Sigmoid colon (tissue), 7 donors: ENCODE data around the gene SIX1. TPM values are rescaled to one million over a fixed set of nuclear protein-coding genes. Genes with fewer than 3 reads are reported as not detected.

Source experiments
- DNase-seq: peaks from one replicate; pipeline ENCODE4 v3.0.0-alpha.2; 2019
- H3K27ac ChIP-seq, 4 donors: fragments of 200-600 bp; sonication (generic); one replicate each; pipeline ENCODE4 v1.5.1; 2016 to 2019; ENCODE audit warnings: mild to moderate bottlenecking in 1 of 4
- H3K27me3 ChIP-seq, 3 donors: fragments of 200-600 bp; sonication (generic); one replicate each; pipeline ENCODE4 v1.5.1; 2019; ENCODE audit warnings: mild to moderate bottlenecking in 1 of 3
- H3K36me3 ChIP-seq, 4 donors: fragments of 200-600 bp; sonication (generic); one replicate each; pipeline ENCODE4 v1.5.1; 2016 to 2019
- H3K4me1 ChIP-seq, 4 donors: fragments of 200-600 bp; sonication (generic); one replicate each; pipeline ENCODE4 v1.5.1; 2017 to 2019
- H3K4me3 ChIP-seq, 4 donors: fragments of 200-600 bp; sonication (generic); one replicate each; pipeline ENCODE4 v1.5.1; 2017 to 2019; ENCODE audit warnings: mild to moderate bottlenecking in 2 of 4, moderate library complexity in 1 of 4
- H3K9me3 ChIP-seq, 4 donors: fragments of 200-600 bp in 3 of 4; sonication (generic) in 3 of 4; one replicate each; pipeline versions ENCODE4 v1.5.1 to v1.6.1; 2013 to 2019
- EP300 ChIP-seq, 4 donors: sonication (generic); formaldehyde crosslinking; IDR thresholded peaks; one replicate each; pipeline ENCODE4 v1.6.1; 2017; ENCODE audit warnings: antibody characterized with exemption in 4 of 4
- POLR2A ChIP-seq, 2 donors: fragments of 450-650 bp; IDR thresholded peaks; one replicate each; pipeline ENCODE4 v1.6.1; 2016; ENCODE audit warnings: antibody characterized with exemption in 2 of 2, mild to moderate bottlenecking in 2 of 2, moderate library complexity in 2 of 2
- POLR2AphosphoS5 ChIP-seq, 4 donors: sonication (generic); formaldehyde crosslinking; IDR thresholded peaks; one replicate each; pipeline ENCODE4 v1.6.1; 2017; ENCODE audit warnings: antibody characterized with exemption in 4 of 4
- WGBS, 2 donors: extraction: QIAGEN DNeasy Blood & Tissue Kit; methylation state at CpG; one replicate each; pipeline ENCODE4 v1.1.7; 2013; 5-methylcytosine and 5-hydroxymethylcytosine counted together
- intact Hi-C: fragments of 100-400 bp; cut with DNase I; formaldehyde crosslinking; loops from one replicate; pipeline ENCODE4 v1.15.1; 2023
- polyA plus RNA-seq, 3 donors: library from polyadenylated mRNA; stranded (reverse); fragments of 200-250 nt; gene quantifications; one replicate each; pipeline ENCODE4 v1.2.3, GENCODE V29; 2013
- total RNA-seq, 4 donors: library from RNA; depleted of rRNA; stranded (reverse); fragments of >200 nt; gene quantifications; one replicate each; pipeline ENCODE4 v1.1.0, GENCODE V29; 2016
- TF ChIP-seq, protein P1 (sequence below), 4 experiments: fragments of 450-650 bp in 3 of 4; fragments of 200-600 bp in 1 of 4; IDR thresholded peaks; one replicate each; pipeline ENCODE4 v1.5.1; 2016 to 2019; ENCODE audit warnings: antibody characterized with exemption in 4 of 4, mild to moderate bottlenecking in 3 of 4, moderate library complexity in 2 of 4
- donor health status: healthy with polysubstance abuse.
- donor health status: Bipolar disorder and iron deficiency.
- donor health status: healthy.

Gene SIX1
- total and polyA plus RNA-seq, 7 donors: 0.01 to 0.71 TPM; not detected in 5

DNA sequence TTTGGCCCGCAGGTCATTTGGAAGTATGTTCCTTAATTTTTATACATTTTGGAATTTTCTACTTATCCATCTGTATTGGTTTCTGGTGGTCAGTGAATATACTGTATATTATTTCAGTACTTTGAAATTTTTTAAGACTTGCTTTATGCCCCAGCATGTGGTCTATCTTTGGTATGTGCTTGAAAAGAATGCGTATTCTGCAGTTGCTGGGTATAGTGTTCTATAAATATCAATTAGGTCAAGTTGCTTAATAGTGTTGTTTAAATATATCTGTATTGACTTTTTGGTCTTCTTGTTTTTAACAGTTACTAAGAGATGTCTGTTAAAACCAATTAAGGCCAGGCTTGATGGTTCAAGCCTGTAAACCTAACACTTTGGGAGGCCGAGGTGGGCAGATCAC, 21.7 kb upstream of the SIX1 start:
- Histone ChIP-seq H3K4me3 (no peak overlapping the region), H3K36me3 (no peaks in the 10 kb centered on the region), H3K27ac (no peak overlapping the region), H3K27me3 (no peaks in the 10 kb centered on the region), H3K4me1 (no peaks in the 10 kb centered on the region), H3K9me3 (no peaks in the 10 kb centered on the region)
- WGBS, 2 donors: 83 to 90% methylated on average over 3 of the region's 3 CpGs
- no peak for DNase-seq
- intact Hi-C loops: no loop called here
- TF ChIP-seq POLR2A (IDR thresholded peaks at IDR 0.05) (no peak), EP300 (IDR thresholded peaks at IDR 0.05) (no peak), POLR2AphosphoS5 (IDR thresholded peaks at IDR 0.05) (no peak)
- TF ChIP-seq, protein P1, sequence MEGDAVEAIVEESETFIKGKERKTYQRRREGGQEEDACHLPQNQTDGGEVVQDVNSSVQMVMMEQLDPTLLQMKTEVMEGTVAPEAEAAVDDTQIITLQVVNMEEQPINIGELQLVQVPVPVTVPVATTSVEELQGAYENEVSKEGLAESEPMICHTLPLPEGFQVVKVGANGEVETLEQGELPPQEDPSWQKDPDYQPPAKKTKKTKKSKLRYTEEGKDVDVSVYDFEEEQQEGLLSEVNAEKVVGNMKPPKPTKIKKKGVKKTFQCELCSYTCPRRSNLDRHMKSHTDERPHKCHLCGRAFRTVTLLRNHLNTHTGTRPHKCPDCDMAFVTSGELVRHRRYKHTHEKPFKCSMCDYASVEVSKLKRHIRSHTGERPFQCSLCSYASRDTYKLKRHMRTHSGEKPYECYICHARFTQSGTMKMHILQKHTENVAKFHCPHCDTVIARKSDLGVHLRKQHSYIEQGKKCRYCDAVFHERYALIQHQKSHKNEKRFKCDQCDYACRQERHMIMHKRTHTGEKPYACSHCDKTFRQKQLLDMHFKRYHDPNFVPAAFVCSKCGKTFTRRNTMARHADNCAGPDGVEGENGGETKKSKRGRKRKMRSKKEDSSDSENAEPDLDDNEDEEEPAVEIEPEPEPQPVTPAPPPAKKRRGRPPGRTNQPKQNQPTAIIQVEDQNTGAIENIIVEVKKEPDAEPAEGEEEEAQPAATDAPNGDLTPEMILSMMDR (IDR thresholded peaks at IDR 0.05): no peak

DNA sequence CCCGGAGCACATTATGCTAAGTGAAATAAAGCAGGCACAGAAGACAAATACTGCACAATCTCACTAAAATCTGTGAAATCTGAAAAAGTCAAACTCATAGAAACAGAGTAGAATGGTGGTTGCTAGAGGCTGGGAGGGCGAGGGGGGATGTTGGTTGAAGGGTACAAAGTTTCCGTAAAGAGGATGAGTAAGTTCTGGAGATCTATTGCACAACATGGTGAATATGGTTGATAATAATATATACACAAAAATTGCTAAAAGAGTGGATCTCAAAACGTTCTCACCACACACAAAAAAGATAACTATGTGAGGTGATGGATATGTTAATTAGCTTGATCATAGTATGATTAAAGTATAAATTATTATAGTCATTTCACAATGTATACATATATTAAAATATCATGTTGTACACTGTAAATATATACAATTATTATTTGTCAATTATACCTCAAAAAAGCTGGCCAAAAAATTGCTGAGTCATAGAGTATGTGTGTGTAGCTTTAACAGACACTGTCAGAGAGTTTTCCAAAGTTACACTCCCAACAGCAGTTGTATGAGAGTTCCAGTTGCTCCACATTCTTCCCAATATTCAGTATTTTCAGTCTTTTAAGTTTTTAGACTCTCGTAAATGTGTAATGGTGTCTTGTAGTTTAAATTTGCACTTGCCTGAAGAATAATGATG, 19.3 kb upstream of the SIX1 start:
- intact Hi-C loops: no loop called here
- Histone ChIP-seq H3K4me1 (no peaks in the 10 kb centered on the region), H3K36me3 (no peaks in the 10 kb centered on the region), H3K4me3 (no peak overlapping the region), H3K9me3 (no peaks in the 10 kb centered on the region), H3K27me3 (peaks cover 0 to 18% (median 12%) of the 10 kb centered on the region in 3 donors), H3K27ac (no peak overlapping the region)
- TF ChIP-seq POLR2AphosphoS5 (IDR thresholded peaks at IDR 0.05) (no peak), EP300 (IDR thresholded peaks at IDR 0.05) (no peak)
- TF ChIP-seq, protein P1 (IDR thresholded peaks at IDR 0.05): no peak
- DNase-seq: no peak
- 69 to 84% methylated on average over 5 of the region's 5 CpGs for WGBS, 2 donors

DNA sequence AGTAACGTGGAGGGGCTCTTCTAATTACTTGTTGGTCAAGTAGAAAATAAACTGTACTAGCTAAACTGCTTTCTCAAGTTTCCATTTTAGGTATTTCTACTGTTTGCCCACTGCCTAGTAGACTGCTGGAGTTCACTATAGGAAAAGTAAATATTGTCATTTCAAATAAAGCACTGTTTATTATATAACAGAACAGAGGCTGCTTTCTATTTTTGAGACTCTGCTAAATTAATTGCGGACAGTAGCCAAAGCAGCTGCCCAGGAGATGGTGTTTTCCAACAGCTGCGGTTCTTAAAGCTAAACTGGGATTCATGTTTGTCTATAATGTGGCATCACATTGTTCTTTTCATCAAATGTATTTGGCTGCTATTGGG, 15.9 kb upstream of the SIX1 start:
- TF ChIP-seq POLR2AphosphoS5 (IDR thresholded peaks at IDR 0.05): no peak
- TF ChIP-seq, protein P1 (IDR thresholded peaks at IDR 0.05): no peak
- no peak for TF ChIP-seq POLR2A (IDR thresholded peaks at IDR 0.05)
- TF ChIP-seq EP300 (IDR thresholded peaks at IDR 0.05): no peak
- intact Hi-C loops: no loop called here
- H3K4me1 ChIP-seq: no peaks in the 10 kb centered on the region
- no peaks in the 10 kb centered on the region for H3K9me3 ChIP-seq
- WGBS, 2 donors: 6 to 51% methylated on average over 3 of the region's 3 CpGs
- H3K4me3 ChIP-seq: no peak overlapping the region
- H3K36me3 ChIP-seq: no peaks in the 10 kb centered on the region
- peaks cover 0 to 51% (median 23%) of the 10 kb centered on the region in 3 donors for H3K27me3 ChIP-seq
- H3K27ac ChIP-seq: no peak overlapping the region
- DNase-seq: no peak

DNA sequence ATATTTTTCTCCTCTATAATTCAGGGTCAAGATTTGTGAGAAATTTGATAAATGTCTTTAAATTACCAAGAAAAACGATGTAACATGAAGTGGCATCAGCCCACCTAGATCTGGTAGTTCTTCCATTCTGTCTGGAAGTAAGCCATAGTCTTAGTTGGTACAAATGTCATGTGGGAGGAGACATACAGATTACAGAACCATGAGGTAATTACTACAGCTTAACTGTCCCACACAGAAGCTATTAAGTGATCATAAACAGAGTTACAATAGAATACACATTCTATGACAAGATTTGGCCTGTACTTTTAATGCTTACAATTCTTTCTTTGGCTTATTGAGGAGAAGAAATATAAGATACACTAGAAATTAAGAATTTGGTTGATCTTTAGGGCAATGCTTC, 13.7 kb upstream of the SIX1 start:
- H3K9me3 ChIP-seq: no peaks in the 10 kb centered on the region
- no peak overlapping the region for H3K27ac ChIP-seq
- TF ChIP-seq POLR2AphosphoS5 (IDR thresholded peaks at IDR 0.05): no peak
- TF ChIP-seq, protein P1 (IDR thresholded peaks at IDR 0.05): no peak
- TF ChIP-seq POLR2A (IDR thresholded peaks at IDR 0.05): no peak
- TF ChIP-seq EP300 (IDR thresholded peaks at IDR 0.05): no peak
- WGBS, 2 donors: 69 to 80% methylated on average over 1 of the region's 1 CpG
- intact Hi-C loops: no loop called here
- no peak overlapping the region for H3K4me3 ChIP-seq
- peaks cover 0 to 2% (median under 1%) of the 10 kb centered on the region in 4 donors for H3K4me1 ChIP-seq
- no peak for DNase-seq
- H3K36me3 ChIP-seq: no peaks in the 10 kb centered on the region
- peaks cover 10 to 73% (median 36%) of the 10 kb centered on the region in 3 donors for H3K27me3 ChIP-seq

DNA sequence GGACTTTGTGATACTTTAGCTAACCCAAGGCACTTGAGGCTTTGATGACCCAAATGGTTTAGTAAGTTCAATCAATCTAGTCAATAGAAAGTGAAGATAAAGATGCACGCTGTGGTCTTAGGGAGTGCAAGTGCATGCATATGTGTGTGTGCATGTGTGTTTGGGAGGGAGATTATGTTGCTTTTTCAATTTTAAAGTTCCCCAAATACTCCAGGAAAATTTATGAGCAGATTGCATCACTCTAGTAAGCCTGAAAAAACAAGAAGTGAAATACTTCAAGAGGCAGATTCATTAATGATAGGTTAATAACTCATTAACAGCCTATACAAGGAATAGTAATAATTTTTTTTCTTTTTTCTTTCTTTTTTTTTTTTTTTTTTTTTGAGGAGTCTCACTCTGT, 12.4 kb upstream of the SIX1 start:
- H3K4me1 ChIP-seq: peaks cover 0 to 15% (median 12%) of the 10 kb centered on the region in 4 donors
- no peak overlapping the region for H3K27ac ChIP-seq
- WGBS, 2 donors: 62 to 70% methylated on average over 1 of the region's 1 CpG
- intact Hi-C loops: no loop called here
- no peaks in the 10 kb centered on the region for H3K36me3 ChIP-seq
- TF ChIP-seq EP300 (IDR thresholded peaks at IDR 0.05) (no peak), POLR2AphosphoS5 (IDR thresholded peaks at IDR 0.05) (no peak), POLR2A (IDR thresholded peaks at IDR 0.05) (no peak)
- TF ChIP-seq, protein P1 (IDR thresholded peaks at IDR 0.05): no peak
- no peak for DNase-seq
- no peaks in the 10 kb centered on the region for H3K9me3 ChIP-seq
- peaks cover 21 to 86% (median 49%) of the 10 kb centered on the region in 3 donors for H3K27me3 ChIP-seq
- no peak overlapping the region for H3K4me3 ChIP-seq
